HepG2 (cell line): ENCODE measurements around the gene BPIFB6. TPM values are rescaled to one million over a fixed set of nuclear protein-coding genes. Genes with fewer than 3 reads are reported as not detected.

Source experiments
- CENPX ChIP-seq: sonication (generic); formaldehyde crosslinking; IDR thresholded peaks from 2 replicates; pipeline ENCODE4 v1.9.0; 2021; ENCODE audit warnings: mild to moderate bottlenecking, missing genetic modification reagents, moderate library complexity
- ELF3 ChIP-seq: IDR thresholded peaks from 2 replicates; pipeline ENCODE4 v1.6.1; 2016; ENCODE audit warnings: missing genetic modification reagents, missing compliant biosample characterization
- HBP1 ChIP-seq: IDR thresholded peaks from 2 replicates; pipeline ENCODE4 v1.6.1; 2016; ENCODE audit warnings: low read depth, control low read depth
- HCFC1 ChIP-seq: fragments of 150-350 bp; IDR thresholded peaks from 2 replicates; pipeline ENCODE4 v1.6.1; 2014; ENCODE audit warnings: low read depth, low read length
- KDM4B ChIP-seq: sonication (generic); formaldehyde crosslinking; IDR thresholded peaks from 2 replicates; pipeline ENCODE4 v1.4.0; 2020; ENCODE audit warnings: missing genetic modification reagents
- KLF12 ChIP-seq: sonication (generic); formaldehyde crosslinking; IDR thresholded peaks from 2 replicates; pipeline ENCODE4 v1.4.0; 2020; ENCODE audit warnings: missing genetic modification reagents, borderline replicate concordance
- MAF1 ChIP-seq: sonication (generic); formaldehyde crosslinking; IDR thresholded peaks from 2 replicates; pipeline ENCODE4 v1.5.0; 2020; ENCODE audit warnings: missing genetic modification reagents, borderline replicate concordance
- MBNL3 ChIP-seq: fragments of 250-450 bp; sonication (Bioruptor Pico); conservative IDR thresholded peaks from 2 replicates; pipeline ENCODE4 v1.8.0; 2022; ENCODE audit warnings: mild to moderate bottlenecking, inconsistent platforms
- NFE2L2 ChIP-seq: fragments of 150-350 bp; IDR thresholded peaks from 2 replicates; pipeline ENCODE4 v1.6.1; 2014; ENCODE audit warnings: low read length
- NFKB2 ChIP-seq: sonication (generic); formaldehyde crosslinking; IDR thresholded peaks from 2 replicates; pipeline ENCODE4 v1.4.0; 2020; ENCODE audit warnings: missing genetic modification reagents, borderline replicate concordance
- PHF8 ChIP-seq: sonication (generic); formaldehyde crosslinking; IDR thresholded peaks from 2 replicates; pipeline ENCODE4 v1.5.0; 2020; ENCODE audit warnings: missing genetic modification reagents
- PITX1 ChIP-seq: sonication (generic); formaldehyde crosslinking; IDR thresholded peaks from 2 replicates; pipeline ENCODE4 v1.5.1; 2020; ENCODE audit warnings: mild to moderate bottlenecking, missing genetic modification reagents
- POLR2AphosphoS2 ChIP-seq: IDR thresholded peaks from 2 replicates; pipeline ENCODE4 v1.6.1; 2011; ENCODE audit warnings: low read depth, low read length, improper control_type of control experiment
- POLR2AphosphoS5 ChIP-seq: IDR thresholded peaks from 2 replicates; pipeline ENCODE4 v1.6.1; 2012; ENCODE audit warnings: low read depth, low read length
- PRMT3 ChIP-seq: sonication (generic); formaldehyde crosslinking; IDR thresholded peaks from 2 replicates; pipeline ENCODE4 v1.8.1; 2022; ENCODE audit warnings: low read depth, mild to moderate bottlenecking, moderate library complexity, missing genetic modification reagents, borderline replicate concordance
- RBM22 ChIP-seq: fragments of 200-400 bp; formaldehyde crosslinking; optimal IDR thresholded peaks from 2 replicates; pipeline ENCODE3; 2017; ENCODE audit warnings: mild to moderate bottlenecking, low read length, moderate library complexity
- SIX1 ChIP-seq: sonication (generic); formaldehyde crosslinking; IDR thresholded peaks from 2 replicates; pipeline ENCODE4 v1.4.0; 2020; ENCODE audit warnings: missing genetic modification reagents, borderline replicate concordance
- SMYD3 ChIP-seq: sonication (generic); formaldehyde crosslinking; IDR thresholded peaks from 2 replicates; pipeline ENCODE4 v1.8.1; 2023; ENCODE audit warnings: mild to moderate bottlenecking, missing genetic modification reagents
- SP4 ChIP-seq: sonication (generic); formaldehyde crosslinking; IDR thresholded peaks from 2 replicates; pipeline ENCODE4 v1.8.1; 2023; ENCODE audit warnings: mild to moderate bottlenecking, missing genetic modification reagents
- ZNF691 ChIP-seq: sonication (generic); formaldehyde crosslinking; IDR thresholded peaks from 2 replicates; pipeline ENCODE4 v1.4.0; 2020; ENCODE audit warnings: missing genetic modification reagents, low read depth, mild to moderate bottlenecking, borderline replicate concordance
- ZNF709 ChIP-seq: sonication (generic); formaldehyde crosslinking; IDR thresholded peaks from 2 replicates; pipeline ENCODE4 v1.5.0; 2020; ENCODE audit warnings: mild to moderate bottlenecking, missing genetic modification reagents
- ZNF788 ChIP-seq: sonication (generic); formaldehyde crosslinking; IDR thresholded peaks from 2 replicates; pipeline ENCODE4 v1.5.0; 2020; ENCODE audit warnings: mild to moderate bottlenecking, missing genetic modification reagents, borderline replicate concordance
- ZXDC ChIP-seq: sonication (generic); formaldehyde crosslinking; IDR thresholded peaks from 2 replicates; pipeline ENCODE4 v1.5.0; 2020; ENCODE audit warnings: mild to moderate bottlenecking, missing genetic modification reagents
- polyA plus RNA-seq, 8 experiments: library from polyadenylated mRNA; depleted of rRNA in 3 of 8; stranded (reverse) in 7 of 8; unstranded in 1 of 8; fragments of >200 nt; fragmentation: Illumina TruSeq in 4 of 8; extraction: Trizol in 4 of 8; gene quantifications; 2 replicates each; pipeline versions ENCODE4 v1.2.1 to v1.2.3, GENCODE V29; 2011 to 2016; ENCODE audit warnings: low read depth in 4 of 8, missing spikeins in 1 of 8, mixed read lengths in 1 of 8; ENCODE audit not compliant: insufficient read depth in 1 of 8
- total RNA-seq, 5 experiments: library from RNA; depleted of rRNA; stranded (reverse); fragments of >200 nt; fragmentation: Illumina TruSeq; extraction: Trizol; gene quantifications; 2 replicates each; pipeline ENCODE4 v1.2.3, GENCODE V29; 2016; ENCODE audit warnings: low read depth in 1 of 5
- TF ChIP-seq, protein P1 (sequence below): IDR thresholded peaks from 2 replicates; pipeline ENCODE4 v1.6.1; 2016; ENCODE audit warnings: low read depth, borderline replicate concordance

The BPIFB6 gene
- total and polyA plus RNA-seq, 2 of the 13 experiments (the other 11 are each of a cell fraction or from before 2014, with no cell fraction given): 0.13 to 1.7 TPM

GRCh38 chr20:33023439-33024242, 7.8 kb upstream of the BPIFB6 start (continued):
- TF ChIP-seq ZXDC (CRISPR knock-in tag): 0 out of 2 replicates have a peak, but pooled peaks have one; percentile 33
- no peak for TF ChIP-seq PITX1 (CRISPR knock-in tag)
- no peak for TF ChIP-seq SP4
- no peak for TF ChIP-seq KLF12
- 0 out of 2 replicates have a peak, but pooled peaks have one; percentile 9 for TF ChIP-seq PHF8 (CRISPR knock-in tag)
- peak; percentile 5 for TF ChIP-seq POLR2AphosphoS5
- TF ChIP-seq HBP1 (CRISPR knock-in tag): no peak
- 0 out of 2 replicates have a peak, but pooled peaks have one; percentile 11 for TF ChIP-seq SMYD3
- TF ChIP-seq MBNL3 (CRISPR knock-in tag): no peak
- peak; percentile 11 for TF ChIP-seq RBM22
- peak; percentile 41; the same call in 1 of the 2 replicates for TF ChIP-seq ZNF788 (CRISPR knock-in tag)
- no peak for TF ChIP-seq CENPX
- no peak for TF ChIP-seq ZNF709 (CRISPR knock-in tag)
- no peak for TF ChIP-seq MAF1
- TF ChIP-seq ZNF691 (CRISPR knock-in tag): no peak
- no peak for TF ChIP-seq SIX1
- peak; percentile 45; the same call in 1 of the 2 replicates for TF ChIP-seq POLR2AphosphoS2
- TF ChIP-seq, protein P1, sequence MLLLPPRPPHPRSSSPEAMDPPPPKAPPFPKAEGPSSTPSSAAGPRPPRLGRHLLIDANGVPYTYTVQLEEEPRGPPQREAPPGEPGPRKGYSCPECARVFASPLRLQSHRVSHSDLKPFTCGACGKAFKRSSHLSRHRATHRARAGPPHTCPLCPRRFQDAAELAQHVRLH (CRISPR knock-in tag): no peak
- TF ChIP-seq HCFC1: peak; percentile 15; the same call in 1 of the 2 replicates
- TF ChIP-seq KDM4B (CRISPR knock-in tag): no peak
- no peak for TF ChIP-seq ELF3 (CRISPR knock-in tag)
- TF ChIP-seq PRMT3: no peak
- no peak for TF ChIP-seq NFE2L2
- 0 out of 2 replicates have a peak, but pooled peaks have one; percentile 9 for TF ChIP-seq NFKB2 (CRISPR knock-in tag)
